NCI-H446 treated with DMSO at 0.1 percent for 48 hours (cell line): ENCODE results near the gene DOCK4.

Experiments used
- DNase-seq: peaks from one replicate; lab custom pipeline; 2025; lab: John Stamatoyannopoulos, UW

The DOCK4 gene

GRCh38 chr7:112080441-112080840 lies 125.8 kb downstream of the DOCK4 start:
- peak; percentile 23 for DNase-seq

- DNase-seq, result no peak
Measured at GRCh38 chr7:112079673-112080072, 126.5 kb downstream of the DOCK4 start.

- DNase-seq, result no peak
Measured at GRCh38 chr7:112079122-112079521, 127.1 kb downstream of the DOCK4 start.

- DNase-seq, result peak; percentile 4
Measured at GRCh38 chr7:112076324-112076723, 129.9 kb downstream of the DOCK4 start.

- no peak for DNase-seq
Measured at GRCh38 chr7:112074464-112074863, 131.7 kb downstream of the DOCK4 start.

GRCh38 chr7:112073530-112073929 lies 132.7 kb downstream of the DOCK4 start:
- DNase-seq, result no peak

GRCh38 chr7:112072541-112073245 lies 133.5 kb downstream of the DOCK4 start:
- no peak for DNase-seq

- DNase-seq, result no peak
Measured at GRCh38 chr7:112071856-112072255, 134.3 kb downstream of the DOCK4 start.

GRCh38 chr7:112070674-112071256 lies 135.4 kb downstream of the DOCK4 start:
- DNase-seq, result no peak

- DNase-seq, result no peak
Measured at GRCh38 chr7:112069879-112070321, 136.3 kb downstream of the DOCK4 start.

GRCh38 chr7:112068967-112069366 lies 137.2 kb downstream of the DOCK4 start:
- no peak for DNase-seq

GRCh38 chr7:112067632-112068540 lies 138.3 kb downstream of the DOCK4 start:
- DNase-seq, result no peak

- DNase-seq, result no peak
Measured at GRCh38 chr7:112067200-112067599, 139.0 kb downstream of the DOCK4 start.

- DNase-seq, result no peak
Measured at GRCh38 chr7:112065758-112066157, 140.4 kb downstream of the DOCK4 start.

GRCh38 chr7:112064627-112065385 lies 141.4 kb downstream of the DOCK4 start:
- no peak for DNase-seq

GRCh38 chr7:112063974-112064373 lies 142.2 kb downstream of the DOCK4 start:
- no peak for DNase-seq

GRCh38 chr7:112061051-112061450 lies 145.1 kb downstream of the DOCK4 start:
- DNase-seq, result no peak

- DNase-seq, result no peak
Measured at GRCh38 chr7:112060625-112061024, 145.6 kb downstream of the DOCK4 start.

- no peak for DNase-seq
Measured at GRCh38 chr7:112059675-112060074, 146.5 kb downstream of the DOCK4 start.

GRCh38 chr7:112058686-112059085 lies 147.5 kb downstream of the DOCK4 start:
- no peak for DNase-seq

GRCh38 chr7:112056409-112056808 lies 149.8 kb downstream of the DOCK4 start:
- DNase-seq, result no peak

- no peak for DNase-seq
Measured at GRCh38 chr7:112053737-112054069, 152.5 kb downstream of the DOCK4 start.
